Keratinocyte (primary cell): Measurements from ENCODE around the gene SCN9A. TPM values are rescaled to one million over a fixed set of nuclear protein-coding genes. Genes with fewer than 3 reads are reported as not detected.

Source experiments
- DNase-seq: peaks from one replicate; pipeline ENCODE4 v3.0.0-alpha.2; 2011; ENCODE audit warnings: low read depth, missing footprints, low spot score
- FAIRE-seq: peaks from 2 replicates; lab custom pipeline; 2011; peaks lifted over from hg19 to GRCh38; lab: Jason Lieb, UNC
- H2AFZ ChIP-seq: 2 replicates; pipeline ENCODE4 v1.6.0; 2012; ENCODE audit warnings: low read length, control low read depth, inconsistent platforms; ENCODE audit not compliant: control insufficient read depth
- H3K27ac ChIP-seq: 2 replicates; pipeline ENCODE4 v1.5.1; 2011; ENCODE audit warnings: low read length; ENCODE audit not compliant: control insufficient read depth, insufficient read depth
- H3K27me3 ChIP-seq: 3 replicates; pipeline ENCODE4 v1.6.0; 2011; ENCODE audit warnings: low read length; ENCODE audit not compliant: control insufficient read depth, insufficient read depth; ENCODE audit errors: extremely low read depth
- H3K36me3 ChIP-seq, 2 experiments: 2 replicates in 1 of 2; 3 replicates in 1 of 2; pipeline ENCODE4 v1.5.1; 2011; ENCODE audit warnings: low read length in 2 of 2, mild to moderate bottlenecking in 1 of 2; ENCODE audit not compliant: control insufficient read depth in 2 of 2, insufficient read depth in 2 of 2; ENCODE audit errors: extremely low read depth in 1 of 2
- H3K4me1 ChIP-seq: 3 replicates; pipeline ENCODE4 v1.5.1; 2011; ENCODE audit warnings: low read length; ENCODE audit not compliant: control insufficient read depth, insufficient read depth; ENCODE audit errors: extremely low read depth
- H3K4me2 ChIP-seq: 3 replicates; pipeline ENCODE4 v1.6.0; 2011; ENCODE audit warnings: low read depth, low read length; ENCODE audit not compliant: control insufficient read depth, insufficient read depth; ENCODE audit errors: extremely low read depth
- H3K4me3 ChIP-seq, 3 experiments: fragments of 200-600 bp in 1 of 3; sonication (generic) in 1 of 3; 2 replicates in 2 of 3; 3 replicates in 1 of 3; pipeline ENCODE4 v1.5.1; 2011 to 2016; ENCODE audit warnings: low read length in 3 of 3, mild to moderate bottlenecking in 3 of 3, control low read depth in 2 of 3, inconsistent platforms in 1 of 3, low read depth in 1 of 3, mixed read lengths in 1 of 3, mixed run types in 1 of 3, moderate library complexity in 1 of 3; ENCODE audit not compliant: control insufficient read depth in 2 of 3, insufficient read depth in 2 of 3; ENCODE audit errors: extremely low read depth in 1 of 3
- H3K79me2 ChIP-seq: 2 replicates; pipeline ENCODE4 v1.6.0; 2012; ENCODE audit warnings: low read length; ENCODE audit not compliant: control insufficient read depth, insufficient read depth
- H3K9ac ChIP-seq: 3 replicates; pipeline ENCODE4 v1.6.0; 2011; ENCODE audit warnings: low read length; ENCODE audit not compliant: control insufficient read depth, insufficient read depth; ENCODE audit errors: extremely low read depth
- H3K9me1 ChIP-seq: 3 replicates; pipeline ENCODE4 v1.6.0; 2011; ENCODE audit warnings: low read length; ENCODE audit not compliant: control insufficient read depth, insufficient read depth; ENCODE audit errors: extremely low read depth
- H3K9me3 ChIP-seq: 2 replicates; pipeline ENCODE4 v1.5.1; 2012; ENCODE audit warnings: low read depth, low read length; ENCODE audit not compliant: control insufficient read depth
- H4K20me1 ChIP-seq: 3 replicates; pipeline ENCODE4 v1.6.0; 2011; ENCODE audit warnings: low read length; ENCODE audit not compliant: control insufficient read depth, insufficient read depth; ENCODE audit errors: extremely low read depth
- EZH2 ChIP-seq: IDR thresholded peaks from one replicate; pipeline ENCODE4 v1.6.1; 2012; ENCODE audit warnings: inconsistent platforms, mild to moderate bottlenecking, low read length, moderate library complexity
- dilution Hi-C: fragments of 300-500 bp; cut with MboI; formaldehyde crosslinking; loops from one replicate; pipeline ENCODE4 v1.7.0; 2020; ENCODE audit warnings: low sequenced_read_pairs; ENCODE audit not compliant: extremely low pct_ligation_motif_present
- polyA plus RNA-seq, 5 experiments: library from polyadenylated mRNA; depleted of rRNA in 3 of 5; stranded (reverse) in 3 of 5; stranded (forward) in 1 of 5; unstranded in 1 of 5; fragments of >200 nt; gene quantifications; 1 replicate in 1 of 5; 2 replicates in 3 of 5; 3 replicates in 1 of 5; pipeline versions ENCODE4 v1.2.1 to v1.2.3, GENCODE V29; 2011 to 2012; ENCODE audit warnings: missing spikeins in 2 of 5, low read depth in 1 of 5, low replicate concordance in 1 of 5
- TF ChIP-seq, protein P1 (sequence below), 3 experiments: IDR thresholded peaks in 1 of 3; conservative IDR thresholded peaks in 1 of 3; optimal IDR thresholded peaks in 1 of 3; 2 replicates in 2 of 3; 3 replicates in 1 of 3; pipeline versions ENCODE3 to v1.5.1; 2011; ENCODE audit warnings: low read length in 3 of 3, mild to moderate bottlenecking in 3 of 3, moderate library complexity in 2 of 3, control low read depth in 1 of 3, inconsistent platforms in 1 of 3; ENCODE audit not compliant: insufficient read depth in 2 of 3; ENCODE audit errors: extremely low read depth in 1 of 3

SCN9A gene
- polyA plus RNA-seq, 1 donor (not counting 4 experiments of a cell fraction or from before 2014, with no cell fraction given), result 0.10 TPM

DNA sequence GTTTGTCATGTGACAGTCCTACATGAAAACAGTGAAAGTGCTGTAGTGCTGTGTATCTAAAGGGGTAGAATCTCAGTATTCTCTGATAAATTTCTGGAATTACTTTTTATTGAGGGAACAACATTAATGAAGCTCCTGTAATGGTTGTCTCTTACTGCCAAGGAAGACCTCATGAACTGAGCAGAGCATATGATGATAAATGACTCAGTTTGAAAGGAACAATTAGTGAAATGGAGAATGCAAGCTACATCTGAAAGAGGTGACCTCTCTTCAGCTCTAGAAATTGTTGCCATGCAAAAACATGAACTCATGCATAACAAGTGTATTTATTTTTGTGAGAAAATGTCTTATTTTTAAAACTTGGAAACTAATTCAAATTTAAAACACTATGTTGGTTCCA, 93.6 kb downstream of the SCN9A start:
- TF ChIP-seq, protein P1, sequence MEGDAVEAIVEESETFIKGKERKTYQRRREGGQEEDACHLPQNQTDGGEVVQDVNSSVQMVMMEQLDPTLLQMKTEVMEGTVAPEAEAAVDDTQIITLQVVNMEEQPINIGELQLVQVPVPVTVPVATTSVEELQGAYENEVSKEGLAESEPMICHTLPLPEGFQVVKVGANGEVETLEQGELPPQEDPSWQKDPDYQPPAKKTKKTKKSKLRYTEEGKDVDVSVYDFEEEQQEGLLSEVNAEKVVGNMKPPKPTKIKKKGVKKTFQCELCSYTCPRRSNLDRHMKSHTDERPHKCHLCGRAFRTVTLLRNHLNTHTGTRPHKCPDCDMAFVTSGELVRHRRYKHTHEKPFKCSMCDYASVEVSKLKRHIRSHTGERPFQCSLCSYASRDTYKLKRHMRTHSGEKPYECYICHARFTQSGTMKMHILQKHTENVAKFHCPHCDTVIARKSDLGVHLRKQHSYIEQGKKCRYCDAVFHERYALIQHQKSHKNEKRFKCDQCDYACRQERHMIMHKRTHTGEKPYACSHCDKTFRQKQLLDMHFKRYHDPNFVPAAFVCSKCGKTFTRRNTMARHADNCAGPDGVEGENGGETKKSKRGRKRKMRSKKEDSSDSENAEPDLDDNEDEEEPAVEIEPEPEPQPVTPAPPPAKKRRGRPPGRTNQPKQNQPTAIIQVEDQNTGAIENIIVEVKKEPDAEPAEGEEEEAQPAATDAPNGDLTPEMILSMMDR (optimal IDR thresholded peaks at IDR 0.05 in 1 of 3, IDR thresholded peaks at IDR 0.05 in 1 of 3, conservative IDR thresholded peaks at IDR 0.05 in 1 of 3; ENCODE audit: extremely low read depth in 1 of 3, insufficient read depth in 2 of 3, low read length in 3 of 3), result no peak
- TF ChIP-seq EZH2, result no peak
- Histone ChIP-seq H4K20me1 (no peaks in the 10 kb centered on the region), H3K27me3 (no peaks in the 10 kb centered on the region), H3K79me2 (no peaks in the 10 kb centered on the region), H3K4me1 (no peaks in the 10 kb centered on the region), H2AFZ (no peak overlapping the region), H3K9ac (no peak overlapping the region), H3K9me3 (no peaks in the 10 kb centered on the region), H3K9me1 (no peaks in the 10 kb centered on the region), H3K4me2 (no peak overlapping the region), H3K27ac (no peak overlapping the region), H3K4me3 (no peak overlapping the region), H3K36me3 (no peaks in the 10 kb centered on the region)
- FAIRE-seq (no peak), DNase-seq (no peak)
- dilution Hi-C loops, result no loop called here

DNA sequence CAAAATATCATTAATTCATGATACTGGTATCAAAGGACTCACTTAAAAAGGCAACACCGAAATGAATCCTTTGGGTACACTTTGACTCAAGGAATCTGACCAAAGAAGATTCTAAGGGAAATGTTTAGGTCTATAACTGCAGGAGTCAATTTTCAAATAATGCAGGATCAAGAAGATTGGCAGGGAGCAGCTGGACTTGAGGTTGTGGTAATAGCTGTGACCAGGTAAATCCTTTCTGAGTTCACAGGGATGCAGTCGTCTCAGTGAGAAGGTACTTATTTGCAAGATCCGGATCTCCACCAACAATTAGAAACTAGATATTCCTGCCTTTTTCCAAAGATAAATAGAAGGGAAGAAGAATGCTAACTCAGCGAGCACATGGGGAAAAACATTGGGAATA, 96.9 kb downstream of the SCN9A start:
- no peaks in the 10 kb centered on the region for H3K4me1 ChIP-seq
- no peaks in the 10 kb centered on the region for H3K79me2 ChIP-seq
- no peak for DNase-seq
- dilution Hi-C loops, result no loop called here
- H2AFZ ChIP-seq, result no peak overlapping the region
- TF ChIP-seq EZH2, result no peak
- TF ChIP-seq, protein P1 (optimal IDR thresholded peaks at IDR 0.05 in 1 of 3, IDR thresholded peaks at IDR 0.05 in 1 of 3, conservative IDR thresholded peaks at IDR 0.05 in 1 of 3; ENCODE audit: extremely low read depth in 1 of 3, insufficient read depth in 2 of 3, low read length in 3 of 3), result no peak
- no peaks in the 10 kb centered on the region for H4K20me1 ChIP-seq
- H3K4me3 ChIP-seq, result no peak overlapping the region
- H3K36me3 ChIP-seq, result no peaks in the 10 kb centered on the region
- H3K4me2 ChIP-seq, result no peak overlapping the region
- no peak overlapping the region for H3K9ac ChIP-seq
- H3K27me3 ChIP-seq, result no peaks in the 10 kb centered on the region
- H3K9me3 ChIP-seq, result no peaks in the 10 kb centered on the region
- H3K27ac ChIP-seq, result no peak overlapping the region
- H3K9me1 ChIP-seq, result no peaks in the 10 kb centered on the region
- FAIRE-seq, result no peak
